ACHN (cell line): Measurements from ENCODE around the gene E2F4.

Experiments
- DNase-seq: peaks from one replicate; pipeline ENCODE4 v3.0.0-alpha.2; 2015
- in situ Hi-C: cut with HindIII; loops from 2 replicates; pipeline ENCODE4 v1.10.0; 2017; ENCODE audit warnings: low sequenced_read_pairs, low pct_ligation_motif_present, low pct_unique_long_range_greater_than_20kb

E2F4 gene, protein sequence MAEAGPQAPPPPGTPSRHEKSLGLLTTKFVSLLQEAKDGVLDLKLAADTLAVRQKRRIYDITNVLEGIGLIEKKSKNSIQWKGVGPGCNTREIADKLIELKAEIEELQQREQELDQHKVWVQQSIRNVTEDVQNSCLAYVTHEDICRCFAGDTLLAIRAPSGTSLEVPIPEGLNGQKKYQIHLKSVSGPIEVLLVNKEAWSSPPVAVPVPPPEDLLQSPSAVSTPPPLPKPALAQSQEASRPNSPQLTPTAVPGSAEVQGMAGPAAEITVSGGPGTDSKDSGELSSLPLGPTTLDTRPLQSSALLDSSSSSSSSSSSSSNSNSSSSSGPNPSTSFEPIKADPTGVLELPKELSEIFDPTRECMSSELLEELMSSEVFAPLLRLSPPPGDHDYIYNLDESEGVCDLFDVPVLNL

GRCh38 chr16:67191995-67192681, at the start of gene E2F4:
Gene E2F4, plus strand, starts transcription at chr16:67192155. Its CDS starts 73 bp downstream, at chr16:67192228.
- peak; percentile 97 for DNase-seq
- in situ Hi-C loops: no loop called here

- in situ Hi-C loops: no loop called here
- no peak for DNase-seq
Observed at GRCh38 chr16:67142342-67142741, 49.6 kb upstream of the E2F4 start.

DNA sequence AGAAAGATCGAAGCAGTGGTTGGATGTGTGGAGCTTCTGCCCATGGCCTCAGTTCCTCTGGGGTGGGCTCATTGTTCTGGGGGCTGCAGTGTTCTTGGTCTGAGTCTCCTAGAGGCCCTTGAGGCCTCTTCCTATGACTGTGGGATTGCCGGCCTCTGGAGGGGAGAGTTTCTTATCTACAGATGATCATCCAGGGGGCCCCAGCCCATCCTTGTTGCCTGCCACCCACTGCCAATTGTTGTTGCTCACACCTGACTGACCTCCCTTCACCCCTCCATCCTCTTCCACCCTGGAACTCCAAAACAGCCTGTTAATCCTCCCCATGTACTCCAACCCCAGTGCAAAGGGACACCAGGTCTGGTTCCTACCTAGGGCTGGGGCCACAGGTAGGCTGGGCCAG, 47.0 kb upstream of the E2F4 start:
- in situ Hi-C loops: no loop called here

DNA sequence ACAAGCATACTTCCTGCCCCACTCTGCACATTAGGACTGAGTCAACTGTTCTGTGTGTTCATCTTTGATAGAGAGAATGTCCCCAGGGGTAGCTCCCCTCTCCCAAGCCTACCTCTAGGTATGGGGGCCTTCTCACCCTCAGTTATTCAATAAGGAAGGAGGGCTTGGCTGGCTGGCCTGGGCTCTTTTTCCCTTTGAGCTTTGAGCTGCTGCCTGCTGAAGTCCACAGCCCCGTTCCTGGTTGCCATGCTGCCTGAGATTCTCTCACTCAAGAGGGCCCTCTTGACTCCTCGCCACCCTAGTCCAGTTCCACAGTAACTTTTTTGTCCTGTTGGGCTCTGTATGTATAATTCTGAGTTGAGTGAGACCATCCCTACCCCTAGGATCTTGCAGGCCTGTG, 46.2 kb upstream of the E2F4 start:
- no peak for DNase-seq

More for the DNA sequence above, 47.0 kb upstream of the E2F4 start:
- DNase-seq: no peak

GRCh38 chr16:67146523-67147357, 45.2 kb upstream of the E2F4 start:
- in situ Hi-C loops: no loop called here
- DNase-seq: no peak

More for the DNA sequence above, 46.2 kb upstream of the E2F4 start:
- in situ Hi-C loops: no loop called here

DNA sequence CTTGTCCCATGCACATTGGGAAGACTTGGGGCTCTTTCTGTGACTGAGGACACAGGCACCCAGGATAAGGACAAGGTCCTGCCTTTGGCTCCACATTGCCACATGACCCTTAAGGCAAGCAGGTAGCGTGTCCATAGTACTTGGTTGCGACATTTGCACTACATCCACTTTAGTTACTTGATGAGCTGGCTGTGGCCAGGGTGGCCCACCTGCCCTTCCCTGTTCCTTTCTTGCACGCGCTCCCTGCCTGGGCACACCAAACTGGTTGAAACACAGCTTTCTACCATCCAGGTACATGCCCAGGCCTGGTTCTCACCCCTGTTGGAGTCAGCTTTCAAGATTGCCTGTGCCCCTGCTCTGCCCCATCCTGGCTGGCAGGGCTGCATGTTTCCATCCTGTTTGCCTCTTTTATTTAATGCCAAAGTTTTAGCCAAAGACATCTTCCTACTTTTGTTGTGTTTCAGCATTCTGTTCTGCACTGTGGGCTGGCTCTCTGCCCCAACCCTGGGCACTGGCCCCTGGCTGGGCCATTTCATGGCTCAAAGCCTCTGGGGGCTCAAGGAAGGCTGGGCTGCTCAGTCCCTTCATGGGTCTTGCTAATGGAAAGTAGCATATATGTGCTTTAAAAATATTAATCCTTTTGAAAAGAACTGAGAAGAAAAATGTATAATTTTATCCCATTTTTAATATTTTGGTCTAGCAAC, 44.4 kb upstream of the E2F4 start:
- in situ Hi-C loops: no loop called here

DNA sequence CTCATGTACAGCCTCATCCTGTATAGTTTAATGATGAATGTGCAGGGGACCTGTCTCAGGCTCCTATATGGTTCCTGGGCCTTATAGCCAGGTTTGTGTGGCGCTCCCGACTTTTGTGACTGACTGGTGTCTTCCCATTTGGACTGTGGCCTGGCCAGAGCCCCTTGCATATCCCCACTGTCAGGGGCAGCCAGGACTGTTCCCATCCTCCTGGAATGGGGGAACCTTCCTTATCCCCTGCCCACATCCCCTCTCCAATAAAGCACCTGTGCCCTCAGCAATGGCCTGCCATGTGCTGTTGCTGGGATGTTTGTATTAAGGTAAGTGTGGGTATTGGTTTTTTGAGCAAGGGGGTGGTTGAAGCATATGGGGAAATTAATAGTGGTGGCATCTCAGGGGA, 43.7 kb upstream of the E2F4 start:
- DNase-seq: no peak
- in situ Hi-C loops: no loop called here

More for the DNA sequence above, 44.4 kb upstream of the E2F4 start:
- no peak for DNase-seq

- in situ Hi-C loops: no loop called here
- no peak for DNase-seq
Observed at GRCh38 chr16:67148656-67149275, 43.2 kb upstream of the E2F4 start.

DNA sequence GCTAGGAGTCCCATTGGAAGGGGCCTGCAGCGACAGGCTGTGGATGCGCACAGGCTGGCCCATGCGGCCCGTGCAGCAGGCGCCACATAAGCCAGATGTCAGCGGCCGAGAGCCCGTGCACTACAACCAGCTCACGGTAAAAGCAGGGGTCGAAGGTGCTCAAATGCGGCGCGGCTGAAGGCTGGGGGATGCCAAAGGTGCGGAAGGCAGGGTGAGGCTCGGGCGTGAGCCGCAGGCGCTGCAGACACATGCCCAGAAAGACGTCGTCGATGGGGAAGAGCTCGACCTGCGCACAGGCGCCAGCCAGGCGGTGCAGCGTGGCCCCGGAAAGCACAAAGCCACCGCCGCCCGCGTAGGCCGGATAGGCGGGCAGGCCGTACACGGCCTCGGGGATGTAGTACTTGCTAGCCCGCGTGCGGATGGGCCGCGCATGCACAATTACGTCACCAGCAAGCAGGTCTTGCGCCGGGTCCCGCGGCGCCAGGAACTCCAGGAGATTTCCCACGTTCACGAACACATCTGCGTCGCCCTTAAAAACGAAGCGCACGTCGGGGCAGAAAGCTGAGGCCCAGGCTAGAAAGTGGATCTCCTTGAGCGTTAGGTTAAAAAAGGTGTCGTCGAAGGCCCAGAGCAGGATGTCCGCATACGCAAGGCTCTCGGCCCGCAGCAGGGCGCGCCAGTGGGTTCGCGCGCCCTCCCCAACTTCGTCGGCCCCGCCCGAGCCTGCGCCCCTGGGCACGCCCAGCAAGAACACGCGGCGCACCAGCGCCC, 42.5 kb upstream of the E2F4 start:
- no peak for DNase-seq
- in situ Hi-C loops: no loop called here

- in situ Hi-C loops: no loop called here
- no peak for DNase-seq
Observed at GRCh38 chr16:67150047-67150832, 41.7 kb upstream of the E2F4 start.

- peak; percentile 47 for DNase-seq
- in situ Hi-C loops: no loop called here
Observed at GRCh38 chr16:67150833-67151396, 41.0 kb upstream of the E2F4 start, which contains the start of gene B3GNT9. Gene B3GNT9, minus strand, starts transcription at chr16:67150998. Its CDS starts 513 bp downstream, at chr16:67150485.

GRCh38 chr16:67151431-67152097, 40.4 kb upstream of the E2F4 start:
- in situ Hi-C loops: no loop called here
- DNase-seq: no peak

DNA sequence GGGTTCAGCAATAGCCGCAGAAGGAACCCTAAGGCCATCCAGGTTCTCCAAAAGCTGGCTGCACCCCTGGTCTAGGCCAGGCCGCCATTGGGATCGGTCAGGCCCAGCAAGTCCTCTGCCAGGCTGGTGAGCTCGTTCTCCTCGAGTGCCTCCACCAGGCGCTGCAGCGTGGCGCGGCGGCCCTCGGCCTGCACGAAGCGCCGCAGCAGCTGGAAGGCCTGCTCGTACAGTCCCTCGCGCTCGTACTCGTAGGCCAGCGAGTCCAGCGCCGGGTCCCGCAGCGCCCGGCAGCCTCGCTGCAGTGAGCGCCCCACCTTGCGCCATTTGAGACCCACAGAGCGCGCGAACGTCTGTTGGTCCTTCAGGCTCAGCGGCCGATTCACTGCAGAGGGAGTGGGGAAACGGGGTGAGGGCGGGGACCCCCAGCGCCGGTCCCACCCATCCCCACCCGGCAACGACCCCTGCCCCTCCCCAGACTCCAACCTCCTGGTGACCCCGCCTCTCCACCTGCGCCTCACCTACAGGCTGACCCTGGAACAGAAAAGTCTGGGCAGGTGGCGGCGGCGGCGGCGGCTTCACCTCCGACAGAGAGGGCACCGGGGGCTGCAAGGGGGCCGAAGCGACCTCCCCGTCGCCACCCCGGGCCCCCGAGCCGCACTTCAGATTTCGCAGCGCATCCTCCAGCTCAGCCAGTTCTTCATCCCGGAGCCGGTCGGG, 37.2 kb upstream of the E2F4 start:
- no peak for DNase-seq
- in situ Hi-C loops: no loop called here

DNA sequence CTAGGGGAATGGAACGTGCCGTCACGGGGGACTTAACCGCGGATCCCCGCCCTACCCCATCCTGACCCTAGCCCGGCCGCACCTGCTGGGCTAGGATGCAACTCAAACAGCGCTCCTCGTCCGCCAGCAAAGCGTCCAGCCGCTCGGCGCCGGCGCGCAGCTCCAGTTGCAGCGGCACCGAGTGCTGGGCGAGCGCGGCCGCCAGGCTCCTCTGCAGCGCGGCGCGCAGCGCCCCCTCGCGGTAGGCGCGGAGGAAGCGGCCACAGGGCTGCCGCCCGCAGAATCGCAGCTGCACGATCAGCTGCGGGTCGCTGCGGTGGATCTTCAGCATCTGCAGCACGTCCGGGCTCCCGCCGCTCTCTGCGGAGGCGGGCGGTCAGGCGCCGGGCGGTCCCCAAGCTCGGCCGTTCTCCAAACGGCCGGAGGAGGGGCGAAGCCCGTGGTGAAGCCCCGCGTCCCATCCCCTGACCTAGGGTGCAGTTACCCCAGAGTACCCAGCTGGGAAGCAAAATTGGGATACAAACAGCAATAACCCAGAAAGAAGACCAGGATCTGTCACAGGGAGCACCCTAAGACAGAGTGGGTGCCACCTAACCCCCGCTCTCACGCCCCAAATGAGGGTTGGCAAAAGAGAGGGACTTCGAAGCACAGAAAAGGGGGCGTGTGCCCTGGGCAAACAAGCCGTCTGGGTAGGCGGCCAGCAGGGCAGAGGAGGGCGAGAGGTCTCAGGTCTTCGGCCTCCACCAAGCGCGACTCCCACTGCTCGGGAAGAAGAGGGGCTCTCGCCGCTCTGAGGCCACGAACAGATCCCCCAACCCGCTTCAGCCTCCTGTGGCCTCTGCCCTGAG, 36.4 kb upstream of the E2F4 start:
- in situ Hi-C loops: no loop called here
- no peak for DNase-seq
